Cardiac fibroblast (primary cell): ENCODE measurements around the gene SGPL1.

Experiments used
- DNase-seq, 2 donors: peaks; one replicate each; pipeline versions ENCODE4 v3.0.0 to v3.0.0-alpha.2; 2010; ENCODE audit warnings: low read depth in 2 of 2
- H3K4me3 ChIP-seq, 2 donors: replicated peaks in 1 of 2; 1 replicate in 1 of 2; 2 replicates in 1 of 2; pipeline ENCODE4 v1.5.1; 2011; ENCODE audit warnings: low read depth in 2 of 2, low read length in 2 of 2, mild to moderate bottlenecking in 2 of 2, moderate library complexity in 1 of 2
- CTCF ChIP-seq: IDR thresholded peaks from one replicate; pipeline ENCODE4 v1.5.1; 2011; ENCODE audit warnings: low read depth, mild to moderate bottlenecking, low read length, inconsistent platforms

The SGPL1 gene

GRCh38 chr10:70833601-70834000, 17.9 kb downstream of the SGPL1 start:
- no peak for TF ChIP-seq CTCF
- DNase-seq = no peak
- no peak overlapping the region for H3K4me3 ChIP-seq

DNA sequence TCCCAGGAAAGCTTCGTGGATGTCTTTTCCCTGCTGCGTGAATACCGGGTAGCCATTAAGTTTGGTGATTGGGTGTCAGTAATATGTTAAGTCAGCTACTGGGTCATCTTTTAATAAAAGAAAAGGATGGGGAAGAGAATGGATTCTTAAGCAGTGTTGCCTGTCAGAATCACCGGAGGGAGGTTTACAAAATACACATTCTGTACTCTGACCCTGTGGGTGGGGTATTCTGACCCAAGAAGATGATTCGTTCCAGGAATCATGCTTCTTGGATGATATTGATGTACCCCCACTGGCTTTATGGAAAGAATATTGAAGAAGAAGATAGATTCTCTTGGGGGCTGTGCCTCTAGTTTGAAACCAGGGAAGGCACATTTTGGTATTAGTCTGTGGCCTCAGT, 18.3 kb downstream of the SGPL1 start:
- H3K4me3 ChIP-seq = no peak overlapping the region
- no peak for TF ChIP-seq CTCF
- DNase-seq = no peak

- no peak overlapping the region for H3K4me3 ChIP-seq
- DNase-seq = no peak
- TF ChIP-seq CTCF = no peak
Observed at GRCh38 chr10:70834441-70835151, 18.8 kb downstream of the SGPL1 start.

DNA sequence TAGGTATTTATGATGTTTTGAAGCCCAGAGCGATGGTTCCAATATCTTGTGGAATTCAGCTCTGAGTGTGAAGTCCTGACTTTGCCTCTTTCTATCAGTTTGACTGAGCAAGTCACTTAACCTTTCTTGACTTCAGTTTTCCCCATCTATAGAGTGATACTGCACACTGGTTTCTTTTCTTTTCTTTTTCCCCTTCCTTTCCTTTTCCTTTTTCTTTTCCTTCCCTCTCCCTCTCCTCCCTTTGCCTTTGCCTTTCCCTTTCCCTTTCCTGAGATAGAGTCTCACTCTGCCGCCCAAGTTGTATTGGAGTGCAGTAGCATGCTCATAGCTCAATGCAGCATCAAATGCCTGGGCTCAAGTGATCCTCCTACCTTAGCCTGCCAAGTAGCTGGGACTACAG, 20.6 kb downstream of the SGPL1 start:
- H3K4me3 ChIP-seq = no peak overlapping the region
- TF ChIP-seq CTCF = no peak
- no peak for DNase-seq

DNA sequence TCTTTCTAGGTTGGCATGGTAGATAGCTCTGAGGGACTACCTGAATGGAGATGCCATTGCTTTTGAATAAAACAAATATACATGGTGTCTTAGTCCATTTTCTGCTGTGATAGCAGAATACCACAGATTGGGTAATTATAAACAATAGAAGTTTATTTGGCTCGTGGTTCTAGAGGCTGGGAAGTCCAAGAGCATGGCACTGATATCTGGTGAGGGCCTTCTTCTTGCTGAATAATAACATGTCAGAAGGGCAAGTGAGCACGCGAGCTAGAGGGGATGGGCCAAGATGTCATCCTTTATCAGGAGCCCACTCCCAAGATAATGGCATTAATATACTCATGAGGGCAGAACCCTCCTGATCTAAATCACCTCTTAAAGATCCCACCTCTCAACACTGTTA, 21.9 kb downstream of the SGPL1 start:
- DNase-seq = no peak
- no peak overlapping the region for H3K4me3 ChIP-seq
- TF ChIP-seq CTCF = no peak

GRCh38 chr10:70838270-70838805, 22.6 kb downstream of the SGPL1 start:
- no peak for DNase-seq
- no peak for TF ChIP-seq CTCF

DNA sequence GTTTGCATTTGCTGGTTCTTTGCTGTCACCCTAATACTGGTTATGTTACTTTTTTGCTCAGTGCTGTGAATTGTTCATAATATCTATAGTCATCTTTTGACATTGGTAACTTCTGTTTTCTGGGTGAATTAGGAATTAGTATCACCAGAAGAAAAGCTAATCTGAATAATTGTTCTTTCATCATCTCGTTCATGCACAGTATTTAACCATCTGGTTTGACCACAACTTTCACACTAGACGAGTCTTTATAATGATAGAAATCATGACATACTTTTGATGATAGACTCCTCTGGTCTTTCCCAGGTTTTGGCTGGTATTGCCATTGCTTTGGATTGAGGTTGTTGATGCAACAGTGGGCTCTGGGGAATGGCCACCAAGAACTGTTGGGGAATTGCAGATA, 25.1 kb downstream of the SGPL1 start:
- H3K4me3 ChIP-seq = no peak overlapping the region
- DNase-seq = no peak
- TF ChIP-seq CTCF = no peak

More at GRCh38 chr10:70838270-70838805, 22.6 kb downstream of the SGPL1 start:
- no peak overlapping the region for H3K4me3 ChIP-seq
